Stomach (tissue), 9 donors: Measurements from ENCODE around the gene SPDYE1. TPM values are rescaled to one million over a fixed set of nuclear protein-coding genes. Genes with fewer than 3 reads are reported as not detected.

Experiments
- DNase-seq, 2 donors: peaks; one replicate each; pipeline versions ENCODE4 v3.0.0 to v3.0.0-alpha.2; 2013 to 2019
- H3K27ac ChIP-seq, 5 donors: fragments of 200-600 bp in 4 of 5; sonication (generic) in 4 of 5; one replicate each; pipeline ENCODE4 v1.5.1; 2013 to 2019; ENCODE audit warnings: mild to moderate bottlenecking in 1 of 5, moderate library complexity in 1 of 5
- H3K27me3 ChIP-seq, 3 donors: fragments of 200-600 bp; sonication (generic); one replicate each; pipeline ENCODE4 v1.5.1; 2017 to 2019; ENCODE audit warnings: mixed run types in 1 of 3
- H3K36me3 ChIP-seq, 4 donors: fragments of 200-600 bp; sonication (generic); 1 replicate in 3 of 4; 2 replicates in 1 of 4; pipeline ENCODE4 v1.5.1; 2016 to 2019
- H3K4me1 ChIP-seq, 4 donors: fragments of 200-600 bp; sonication (generic); one replicate each; pipeline ENCODE4 v1.5.1; 2016 to 2019
- H3K4me3 ChIP-seq, 4 donors: fragments of 200-600 bp; sonication (generic) in 3 of 4; one replicate each; pipeline ENCODE4 v1.5.1; 2016 to 2019; ENCODE audit warnings: mild to moderate bottlenecking in 1 of 4
- H3K9me3 ChIP-seq, 4 donors: fragments of 200-600 bp; sonication (generic); one replicate each; pipeline ENCODE4 v1.5.1; 2016 to 2019
- CTCF ChIP-seq, 7 experiments: fragments of 450-650 bp in 4 of 7; fragments of 200-600 bp in 3 of 7; sonication (generic) in 3 of 7; IDR thresholded peaks; one replicate each; pipeline ENCODE4 v1.5.1; 2016 to 2019; ENCODE audit warnings: antibody characterized with exemption in 7 of 7, control low read depth in 2 of 7, mild to moderate bottlenecking in 1 of 7
- EP300 ChIP-seq: sonication (generic); formaldehyde crosslinking; IDR thresholded peaks from one replicate; pipeline ENCODE4 v1.6.1; 2017; ENCODE audit warnings: antibody characterized with exemption
- POLR2A ChIP-seq, 4 donors: fragments of 450-650 bp; IDR thresholded peaks; one replicate each; pipeline ENCODE4 v1.6.1; 2016; ENCODE audit warnings: antibody characterized with exemption in 4 of 4, control low read depth in 2 of 4, mild to moderate bottlenecking in 1 of 4, moderate library complexity in 1 of 4
- POLR2AphosphoS5 ChIP-seq, 3 donors: sonication (generic); formaldehyde crosslinking; IDR thresholded peaks; one replicate each; pipeline ENCODE4 v1.6.1; 2016; ENCODE audit warnings: antibody characterized with exemption in 3 of 3
- WGBS, 5 donors: extraction: QIAGEN DNeasy Blood & Tissue Kit in 3 of 5; methylation state at CpG; one replicate each; pipeline versions ENCODE4 v1.1.5 to v1.1.7; 2013 to 2018; 5-methylcytosine and 5-hydroxymethylcytosine counted together
- intact Hi-C: fragments of 100-400 bp; cut with DNase I; formaldehyde crosslinking; loops from one replicate; pipeline ENCODE4 v1.15.1; 2023; ENCODE audit warnings: low total_unique reads
- polyA plus RNA-seq, 3 donors: library from polyadenylated mRNA; stranded (reverse); fragments of 200-250 nt; gene quantifications; one replicate each; pipeline ENCODE4 v1.2.3, GENCODE V29; 2013
- total RNA-seq, 5 donors: library from RNA; depleted of rRNA; stranded (reverse); fragments of >200 nt; gene quantifications; one replicate each; pipeline versions ENCODE4 v1.1.0 to v1.2.3, GENCODE V29; 2014 to 2016
- donor health status: healthy with polysubstance abuse.
- donor health status: Bipolar disorder and iron deficiency.
- donor health status: healthy.

The SPDYE1 gene
- total and polyA plus RNA-seq, 8 donors: not detected

GRCh38 chr7:44057849-44058758, 60.4 kb downstream of the SPDYE1 start:
- no peak for TF ChIP-seq POLR2A (IDR thresholded peaks at IDR 0.05)
- no peak for TF ChIP-seq EP300
- TF ChIP-seq CTCF (IDR thresholded peaks at IDR 0.05): no peak
- TF ChIP-seq POLR2AphosphoS5 (IDR thresholded peaks at IDR 0.05): no peak
- Histone ChIP-seq H3K4me3 (no peak overlapping the region), H3K27ac (no peak overlapping the region), H3K9me3 (no peaks in the 10 kb centered on the region), H3K27me3 (no peaks in the 10 kb centered on the region), H3K36me3 (peaks cover 57 to 98% (median 95%) of the 10 kb centered on the region in 4 donors), H3K4me1 (no peaks in the 10 kb centered on the region)
- intact Hi-C loops: no loop called here
- WGBS, 5 donors: 86 to 94% (median 90%) methylated on average over 24 to 30 of the region's 30 CpGs
- no peak for DNase-seq

- Histone ChIP-seq H3K27me3 (no peaks in the 10 kb centered on the region), H3K36me3 (peaks cover 55 to 91% (median 89%) of the 10 kb centered on the region in 4 donors), H3K4me1 (peaks cover 3 to 4% (median 3%) of the 10 kb centered on the region in 4 donors), H3K4me3 (no peak overlapping the region), H3K27ac (no peak overlapping the region), H3K9me3 (no peaks in the 10 kb centered on the region)
- no peak for TF ChIP-seq CTCF (IDR thresholded peaks at IDR 0.05)
- no peak for TF ChIP-seq EP300
- TF ChIP-seq POLR2A (IDR thresholded peaks at IDR 0.05): no peak
- no peak for TF ChIP-seq POLR2AphosphoS5 (IDR thresholded peaks at IDR 0.05)
- DNase-seq: no peak
- WGBS, 5 donors: 87 to 94% (median 92%) methylated on average over 7 of the region's 7 CpGs
- intact Hi-C loops: no loop called here
Observed at GRCh38 chr7:44058759-44059218, 61.1 kb downstream of the SPDYE1 start.

- H3K36me3 ChIP-seq: peaks cover 55 to 84% (median 82%) of the 10 kb centered on the region in 4 donors
Observed at GRCh38 chr7:44059219-44060090, 61.8 kb downstream of the SPDYE1 start.

More at GRCh38 chr7:44059219-44060090, 61.8 kb downstream of the SPDYE1 start:
- DNase-seq: no peak
- no peak overlapping the region for H3K27ac ChIP-seq
- H3K4me1 ChIP-seq: peaks cover 6 to 11% (median 10%) of the 10 kb centered on the region in 4 donors
- no peak for TF ChIP-seq POLR2AphosphoS5 (IDR thresholded peaks at IDR 0.05)
- no peaks in the 10 kb centered on the region for H3K9me3 ChIP-seq
- H3K4me3 ChIP-seq: no peak overlapping the region
- H3K27me3 ChIP-seq: no peaks in the 10 kb centered on the region
- 87 to 94% (median 90%) methylated on average over 13 to 14 of the region's 14 CpGs for WGBS, 5 donors
- intact Hi-C loops: no loop called here

Other genes starting within 250 kb of the SPDYE1 start
- gene BLVRA, start 239.2 kb upstream of the SPDYE1 start, total RNA-seq: 10 to 100 TPM; 15.2 to 52.7 (median 33.5) TPM
- gene BLVRA, start 239.2 kb upstream of the SPDYE1 start, polyA plus RNA-seq: 10 to 100 TPM; 44.6 to 67.1 (median 48.3) TPM
- 100 to 1,000 TPM in 2 of 5 donors, 10 to 100 TPM in 2, not detected in 1; 17.1 to 200 (median 126) TPM for gene MRPS24, start 128.4 kb upstream of the SPDYE1 start, total RNA-seq
- 100 to 1,000 TPM; 159 to 191 (median 167) TPM for gene MRPS24, start 128.4 kb upstream of the SPDYE1 start, polyA plus RNA-seq
- 10 to 100 TPM; 20.1 to 47.3 (median 29.2) TPM for gene URGCP, start 91.3 kb upstream of the SPDYE1 start, total RNA-seq
- 10 to 100 TPM; 10.8 to 14.9 (median 11.6) TPM for gene URGCP, start 91.3 kb upstream of the SPDYE1 start, polyA plus RNA-seq
- 10 to 100 TPM in 1 of 5 donors, 1 to 10 TPM in 2, under 1 TPM in 1, not detected in 1; 0.58 to 51.8 (median 6.0) TPM for gene UBE2D4, start 71.5 kb upstream of the SPDYE1 start, total RNA-seq
- 10 to 100 TPM; 10.9 to 12.5 (median 12.1) TPM for gene UBE2D4, start 71.5 kb upstream of the SPDYE1 start, polyA plus RNA-seq
- gene DBNL, start 46.8 kb downstream of the SPDYE1 start, total RNA-seq: 100 to 1,000 TPM in 2 of 5 donors, 10 to 100 TPM in 3; 27.4 to 154 (median 77.8) TPM
- gene DBNL, start 46.8 kb downstream of the SPDYE1 start, polyA plus RNA-seq: 10 to 100 TPM; 75.9 to 98.7 (median 78.1) TPM
- gene PGAM2, start 67.7 kb downstream of the SPDYE1 start, total RNA-seq: under 1 TPM in 1 of 5 donors, not detected in 4; 0.92 TPM
- 1 to 10 TPM; 3.1 to 5.8 (median 4.2) TPM for gene PGAM2, start 67.7 kb downstream of the SPDYE1 start, polyA plus RNA-seq
- gene POLM, start 84.6 kb downstream of the SPDYE1 start, total RNA-seq: 10 to 100 TPM in 4 of 5 donors, 1 to 10 TPM in 1; 4.7 to 94.2 (median 17.8) TPM
- gene POLM, start 84.6 kb downstream of the SPDYE1 start, polyA plus RNA-seq: 10 to 100 TPM; 10.2 to 18.6 (median 10.6) TPM
- 100 to 1,000 TPM in 1 of 5 donors, 10 to 100 TPM in 4; 37.3 to 179 (median 58.8) TPM for gene AEBP1, start 106.4 kb downstream of the SPDYE1 start, total RNA-seq
- gene AEBP1, start 106.4 kb downstream of the SPDYE1 start, polyA plus RNA-seq: 10 to 100 TPM; 14.6 to 36.7 (median 17.7) TPM
- gene POLD2, start 125.7 kb downstream of the SPDYE1 start, total RNA-seq: 10 to 100 TPM; 19.8 to 91.2 (median 34.3) TPM
- gene POLD2, start 125.7 kb downstream of the SPDYE1 start, polyA plus RNA-seq: 10 to 100 TPM; 77.2 to 85.4 (median 79.6) TPM
- not detected for gene MYL7, start 143.4 kb downstream of the SPDYE1 start, total RNA-seq
- gene MYL7, start 143.4 kb downstream of the SPDYE1 start, polyA plus RNA-seq: 1 to 10 TPM in 1 of 3 donors, not detected in 2; 2.2 TPM
- under 1 TPM in 1 of 5 donors, not detected in 4; 0.55 TPM for gene GCK, start 191.5 kb downstream of the SPDYE1 start, total RNA-seq
- gene GCK, start 191.5 kb downstream of the SPDYE1 start, polyA plus RNA-seq: 1 to 10 TPM in 2 of 3 donors, under 1 TPM in 1; 0.80 to 1.9 (median 1.4) TPM
- gene YKT6, start 203.1 kb downstream of the SPDYE1 start, total RNA-seq: 10 to 100 TPM; 35.7 to 86.9 (median 52.0) TPM
- gene YKT6, start 203.1 kb downstream of the SPDYE1 start, polyA plus RNA-seq: 10 to 100 TPM; 35.3 to 58.7 (median 52.4) TPM